WERI-Rb-1 (cell line): ENCODE measurements around the gene METTL16.

Source experiments
- DNase-seq: peaks from one replicate; pipeline ENCODE4 v3.0.0-alpha.2; 2020
- H3K27ac ChIP-seq: fragments of 250-450 bp; sonication (Bioruptor Pico); 2 replicates; pipeline ENCODE4 v1.5.1; 2020; ENCODE audit warnings: mild to moderate bottlenecking, moderate library complexity
- H3K27me3 ChIP-seq: fragments of 250-450 bp; sonication (Bioruptor Pico); 2 replicates; pipeline ENCODE4 v1.5.1; 2021; ENCODE audit warnings: mild to moderate bottlenecking, low read depth, moderate library complexity; ENCODE audit not compliant: insufficient read depth, severe bottlenecking
- H3K36me3 ChIP-seq: fragments of 250-450 bp; sonication (Bioruptor Pico); 2 replicates; pipeline ENCODE4 v1.5.1; 2020; ENCODE audit warnings: mild to moderate bottlenecking, moderate library complexity
- H3K4me3 ChIP-seq: 2 replicates; pipeline ENCODE4 v1.5.1; 2011; ENCODE audit warnings: low read depth, mild to moderate bottlenecking, control low read depth, low read length
- H3K9me3 ChIP-seq: fragments of 250-450 bp; sonication (Bioruptor Pico); 2 replicates; pipeline ENCODE4 v1.5.1; 2021; ENCODE audit warnings: mild to moderate bottlenecking, moderate library complexity; ENCODE audit not compliant: severe bottlenecking
- TF ChIP-seq, protein P1 (sequence below): IDR thresholded peaks from 2 replicates; pipeline ENCODE4 v1.5.1; 2011; ENCODE audit warnings: low read depth, mild to moderate bottlenecking, control low read depth, inconsistent platforms, low read length

The METTL16 gene

GRCh38 chr17:2374549-2375285 is 137.0 kb downstream of the METTL16 start:
- DNase-seq: no peak
- H3K4me3 ChIP-seq: no peak overlapping the region
- H3K36me3 ChIP-seq: peaks cover 37% of the 10 kb centered on the region
- no peaks in the 10 kb centered on the region for H3K27me3 ChIP-seq
- no peak overlapping the region for H3K27ac ChIP-seq
- TF ChIP-seq, protein P1, sequence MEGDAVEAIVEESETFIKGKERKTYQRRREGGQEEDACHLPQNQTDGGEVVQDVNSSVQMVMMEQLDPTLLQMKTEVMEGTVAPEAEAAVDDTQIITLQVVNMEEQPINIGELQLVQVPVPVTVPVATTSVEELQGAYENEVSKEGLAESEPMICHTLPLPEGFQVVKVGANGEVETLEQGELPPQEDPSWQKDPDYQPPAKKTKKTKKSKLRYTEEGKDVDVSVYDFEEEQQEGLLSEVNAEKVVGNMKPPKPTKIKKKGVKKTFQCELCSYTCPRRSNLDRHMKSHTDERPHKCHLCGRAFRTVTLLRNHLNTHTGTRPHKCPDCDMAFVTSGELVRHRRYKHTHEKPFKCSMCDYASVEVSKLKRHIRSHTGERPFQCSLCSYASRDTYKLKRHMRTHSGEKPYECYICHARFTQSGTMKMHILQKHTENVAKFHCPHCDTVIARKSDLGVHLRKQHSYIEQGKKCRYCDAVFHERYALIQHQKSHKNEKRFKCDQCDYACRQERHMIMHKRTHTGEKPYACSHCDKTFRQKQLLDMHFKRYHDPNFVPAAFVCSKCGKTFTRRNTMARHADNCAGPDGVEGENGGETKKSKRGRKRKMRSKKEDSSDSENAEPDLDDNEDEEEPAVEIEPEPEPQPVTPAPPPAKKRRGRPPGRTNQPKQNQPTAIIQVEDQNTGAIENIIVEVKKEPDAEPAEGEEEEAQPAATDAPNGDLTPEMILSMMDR: no peak
- H3K9me3 ChIP-seq: no peaks in the 10 kb centered on the region

GRCh38 chr17:2373179-2373578 is 138.5 kb downstream of the METTL16 start:
- no peak overlapping the region for H3K27ac ChIP-seq
- peaks cover 27% of the 10 kb centered on the region for H3K36me3 ChIP-seq
- H3K9me3 ChIP-seq: no peaks in the 10 kb centered on the region
- no peak for DNase-seq
- TF ChIP-seq, protein P1: no peak
- no peak overlapping the region for H3K4me3 ChIP-seq
- no peaks in the 10 kb centered on the region for H3K27me3 ChIP-seq

DNA sequence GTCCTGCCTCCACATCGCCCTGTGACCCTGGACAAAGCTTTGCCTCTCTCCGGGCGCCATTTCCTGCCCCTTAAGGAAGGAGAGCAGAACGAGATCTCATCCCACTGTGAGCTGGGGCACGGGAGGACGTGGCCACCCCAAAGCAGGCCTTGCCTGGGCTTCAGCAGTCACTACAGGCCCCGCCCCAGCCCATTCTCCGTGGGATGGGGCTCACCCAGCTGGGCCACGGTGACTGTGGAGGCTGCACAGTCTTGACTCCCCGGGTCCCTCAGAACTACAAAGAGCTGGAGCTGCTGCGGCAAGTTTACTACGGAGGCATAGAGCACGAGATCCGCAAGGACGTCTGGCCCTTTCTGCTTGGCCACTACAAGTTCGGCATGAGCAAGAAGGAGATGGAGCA is 139.0 kb downstream of the METTL16 start:
- no peak overlapping the region for H3K27ac ChIP-seq
- H3K9me3 ChIP-seq: no peaks in the 10 kb centered on the region
- TF ChIP-seq, protein P1: no peak
- H3K27me3 ChIP-seq: no peaks in the 10 kb centered on the region
- no peak overlapping the region for H3K4me3 ChIP-seq
- no peak for DNase-seq
- peaks cover 24% of the 10 kb centered on the region for H3K36me3 ChIP-seq

DNA sequence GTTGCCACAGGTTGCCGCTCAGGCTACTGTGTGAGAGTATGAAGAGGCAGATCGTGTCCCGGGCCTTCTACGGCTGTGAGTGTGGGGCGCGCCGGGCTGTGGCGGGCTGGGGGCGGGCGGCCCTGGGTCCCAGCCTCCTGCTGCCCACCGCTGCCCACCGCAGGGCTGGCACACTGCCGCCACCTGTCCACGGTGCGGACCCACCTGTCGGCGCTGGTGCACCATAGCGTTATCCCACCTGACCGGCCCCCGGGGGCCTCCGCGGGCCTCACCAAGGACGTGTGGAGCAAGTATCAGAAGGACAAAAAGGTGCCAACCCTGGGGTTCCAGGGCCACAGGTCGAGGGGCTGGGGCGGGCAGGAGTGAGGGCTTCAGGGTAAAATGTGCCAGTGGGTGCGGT is 139.5 kb downstream of the METTL16 start:
- DNase-seq: no peak
- peaks cover 25% of the 10 kb centered on the region for H3K36me3 ChIP-seq
- H3K27ac ChIP-seq: no peak overlapping the region
- no peaks in the 10 kb centered on the region for H3K27me3 ChIP-seq
- TF ChIP-seq, protein P1: no peak
- no peak overlapping the region for H3K4me3 ChIP-seq
- H3K9me3 ChIP-seq: no peaks in the 10 kb centered on the region

DNA sequence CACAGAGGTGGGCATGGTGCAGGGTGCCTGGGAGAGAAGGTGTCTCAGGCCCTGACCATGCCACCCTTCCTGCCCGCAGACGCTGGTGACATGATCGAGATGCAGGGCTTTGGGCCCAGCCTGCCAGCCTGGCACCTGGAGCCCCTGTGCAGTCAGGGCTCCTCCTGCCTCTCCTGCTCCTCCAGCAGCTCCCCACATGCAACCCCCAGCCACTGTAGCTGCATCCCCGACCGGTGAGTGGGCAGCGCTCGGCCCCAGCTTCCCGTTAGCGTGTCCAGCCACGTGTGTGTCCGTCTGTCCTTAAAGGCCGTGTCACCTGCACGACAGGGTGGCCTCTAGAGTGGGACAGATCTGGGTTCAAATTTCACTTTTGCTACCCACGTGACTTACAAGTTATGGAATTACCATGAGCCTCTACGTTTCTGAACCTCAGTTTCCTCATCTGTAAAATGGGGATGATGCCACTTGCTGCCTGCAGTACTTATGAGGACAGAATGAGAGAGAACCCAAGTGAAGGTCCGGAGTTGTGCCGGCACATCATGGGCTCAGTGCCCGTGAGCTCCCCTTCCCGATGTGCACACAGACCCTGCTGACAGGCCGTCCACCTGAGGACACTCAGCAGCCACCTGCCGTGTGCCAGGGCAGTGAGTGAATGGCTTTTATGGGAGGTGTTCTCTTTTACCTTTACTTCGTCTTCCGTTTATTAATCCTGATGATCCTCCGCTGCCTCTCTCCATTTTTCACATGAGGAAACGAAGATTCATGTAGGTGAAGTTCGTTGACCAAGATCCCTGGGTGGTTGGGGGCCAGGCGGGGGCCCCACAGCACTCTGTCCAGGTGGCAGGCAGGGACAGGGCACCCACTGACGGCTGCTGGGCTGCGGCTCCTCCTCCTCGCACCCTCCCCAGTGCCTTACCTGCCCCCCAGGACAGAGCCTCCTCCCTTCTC is 140.2 kb downstream of the METTL16 start:
- Histone ChIP-seq H3K4me3 (no peak overlapping the region), H3K27ac (no peak overlapping the region), H3K27me3 (no peaks in the 10 kb centered on the region), H3K36me3 (peaks cover 19% of the 10 kb centered on the region), H3K9me3 (no peaks in the 10 kb centered on the region)
- TF ChIP-seq, protein P1: no peak
- no peak for DNase-seq
